ENCODE data around the gene AP1M2. TPM values are rescaled to one million over a fixed set of nuclear protein-coding genes. Genes with fewer than 3 reads are reported as not detected.
"Not testable (repeated sequence)": the region's sequence is repeated elsewhere in the genome, so short reads cannot be mapped to it uniquely, and the experiment has no call there.

Gene AP1M2
- total RNA-seq, 2 donors from 2014 or later = 4.8 TPM; not detected in 1

DNA sequence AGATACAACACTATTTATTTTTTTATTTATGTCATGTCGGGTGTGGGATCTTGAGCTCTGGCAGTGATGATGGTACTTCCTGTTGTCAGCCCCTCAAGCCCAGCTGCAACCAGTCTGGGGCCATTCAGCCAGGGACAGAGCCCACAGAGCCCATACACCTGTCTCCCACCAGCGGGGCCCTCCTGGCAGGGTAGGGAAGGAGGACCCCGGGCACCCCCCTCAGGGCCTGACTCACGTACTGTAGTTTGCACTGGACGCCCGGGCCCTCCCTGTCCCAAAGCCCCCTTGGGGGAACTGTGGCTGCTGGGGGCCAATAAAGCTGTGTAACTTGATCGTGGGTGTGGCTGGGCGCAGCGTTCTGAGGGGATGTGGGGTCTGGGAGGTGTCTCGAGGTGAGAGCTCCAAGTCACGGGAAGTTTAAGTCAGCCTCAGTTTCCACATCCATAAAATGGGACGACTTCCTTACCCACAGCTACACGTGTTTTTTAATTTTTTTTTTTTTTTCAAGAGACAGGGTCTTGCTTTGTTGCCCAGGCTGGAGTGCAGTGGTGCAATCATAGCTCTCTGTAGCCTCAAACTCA is 33.9 kb downstream of the AP1M2 start:
- Histone ChIP-seq H3K27me3 (no peaks in the 10 kb centered on the region), H3K4me3 (no peak overlapping the region), H3K4me1 (no peaks in the 10 kb centered on the region), H3K36me3 (peaks cover 90% of the 10 kb centered on the region), H3K9me3 (no peaks in the 10 kb centered on the region), H3K27ac (no peak overlapping the region)
- DNase-seq (ENCODE audit: low spot score) = no peak
- TF ChIP-seq, protein P1, sequence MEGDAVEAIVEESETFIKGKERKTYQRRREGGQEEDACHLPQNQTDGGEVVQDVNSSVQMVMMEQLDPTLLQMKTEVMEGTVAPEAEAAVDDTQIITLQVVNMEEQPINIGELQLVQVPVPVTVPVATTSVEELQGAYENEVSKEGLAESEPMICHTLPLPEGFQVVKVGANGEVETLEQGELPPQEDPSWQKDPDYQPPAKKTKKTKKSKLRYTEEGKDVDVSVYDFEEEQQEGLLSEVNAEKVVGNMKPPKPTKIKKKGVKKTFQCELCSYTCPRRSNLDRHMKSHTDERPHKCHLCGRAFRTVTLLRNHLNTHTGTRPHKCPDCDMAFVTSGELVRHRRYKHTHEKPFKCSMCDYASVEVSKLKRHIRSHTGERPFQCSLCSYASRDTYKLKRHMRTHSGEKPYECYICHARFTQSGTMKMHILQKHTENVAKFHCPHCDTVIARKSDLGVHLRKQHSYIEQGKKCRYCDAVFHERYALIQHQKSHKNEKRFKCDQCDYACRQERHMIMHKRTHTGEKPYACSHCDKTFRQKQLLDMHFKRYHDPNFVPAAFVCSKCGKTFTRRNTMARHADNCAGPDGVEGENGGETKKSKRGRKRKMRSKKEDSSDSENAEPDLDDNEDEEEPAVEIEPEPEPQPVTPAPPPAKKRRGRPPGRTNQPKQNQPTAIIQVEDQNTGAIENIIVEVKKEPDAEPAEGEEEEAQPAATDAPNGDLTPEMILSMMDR (IDR thresholded peaks at IDR 0.05) = no peak

DNA sequence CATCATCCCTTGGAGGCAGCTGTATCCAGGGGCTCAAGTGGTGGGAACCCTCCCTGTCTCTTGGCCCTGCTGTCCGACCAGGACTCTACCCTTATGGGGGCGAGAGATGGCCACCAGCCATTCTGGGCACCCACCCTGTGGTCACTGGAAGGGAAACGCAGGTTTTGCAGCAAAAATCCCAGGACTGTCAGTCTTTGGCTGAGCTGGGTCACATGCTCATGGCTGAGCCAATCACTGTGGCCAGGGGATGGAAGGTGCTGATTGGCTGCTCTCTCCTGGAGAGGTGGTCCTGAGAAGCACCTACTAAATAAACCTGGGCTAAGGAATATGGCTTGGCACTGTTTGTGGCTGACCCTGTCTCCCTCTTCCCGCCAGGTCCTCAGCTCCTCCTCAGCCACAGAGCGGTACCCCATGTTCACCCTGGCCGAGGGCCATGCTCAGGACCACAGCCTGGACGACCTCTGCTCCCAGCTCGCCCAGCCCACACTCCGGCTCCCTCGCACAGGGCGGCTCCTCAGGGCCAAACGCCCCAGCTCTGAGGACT is 34.5 kb downstream of the AP1M2 start:
- no peak for DNase-seq (ENCODE audit: low spot score)
- Histone ChIP-seq H3K36me3 (peaks cover 85% of the 10 kb centered on the region), H3K9me3 (no peaks in the 10 kb centered on the region), H3K4me1 (no peaks in the 10 kb centered on the region), H3K27ac (no peak overlapping the region), H3K27me3 (no peaks in the 10 kb centered on the region), H3K4me3 (no peak overlapping the region)
- TF ChIP-seq, protein P1 (IDR thresholded peaks at IDR 0.05) = no peak

DNA sequence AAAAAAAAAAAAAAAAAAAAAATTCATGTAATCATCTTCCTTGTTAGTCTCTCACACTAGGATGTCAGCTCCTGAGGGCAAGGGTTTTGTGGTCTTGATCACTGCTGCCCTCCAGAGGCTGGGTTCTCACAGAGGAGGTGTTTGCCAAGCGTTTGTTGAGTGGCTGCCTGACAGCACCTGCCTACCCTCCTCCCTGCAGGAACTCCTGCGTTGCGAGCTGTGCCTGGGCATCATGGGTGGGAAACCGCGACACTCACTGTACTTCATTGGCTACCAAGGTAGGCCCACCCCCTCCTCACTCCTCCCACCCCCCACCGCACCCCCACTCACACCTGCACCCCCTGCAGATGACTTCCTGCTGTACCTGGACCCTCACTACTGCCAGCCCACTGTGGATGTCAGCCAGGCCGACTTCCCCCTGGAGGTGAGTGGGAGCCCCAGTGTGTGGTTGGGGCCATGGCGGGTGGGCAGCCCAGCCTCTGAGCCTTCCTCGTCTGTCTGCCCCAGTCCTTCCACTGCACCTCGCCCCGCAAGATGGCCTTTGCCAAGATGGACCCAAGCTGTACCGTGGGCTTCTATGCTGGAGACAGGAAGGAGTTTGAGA is 35.3 kb downstream of the AP1M2 start:
- Histone ChIP-seq H3K4me3 (no peak overlapping the region), H3K36me3 (peaks cover 83% of the 10 kb centered on the region), H3K9me3 (no peaks in the 10 kb centered on the region), H3K27me3 (no peaks in the 10 kb centered on the region), H3K4me1 (no peaks in the 10 kb centered on the region), H3K27ac (no peak overlapping the region)
- TF ChIP-seq, protein P1 (IDR thresholded peaks at IDR 0.05) = no peak
- DNase-seq (ENCODE audit: low spot score) = no peak

DNA sequence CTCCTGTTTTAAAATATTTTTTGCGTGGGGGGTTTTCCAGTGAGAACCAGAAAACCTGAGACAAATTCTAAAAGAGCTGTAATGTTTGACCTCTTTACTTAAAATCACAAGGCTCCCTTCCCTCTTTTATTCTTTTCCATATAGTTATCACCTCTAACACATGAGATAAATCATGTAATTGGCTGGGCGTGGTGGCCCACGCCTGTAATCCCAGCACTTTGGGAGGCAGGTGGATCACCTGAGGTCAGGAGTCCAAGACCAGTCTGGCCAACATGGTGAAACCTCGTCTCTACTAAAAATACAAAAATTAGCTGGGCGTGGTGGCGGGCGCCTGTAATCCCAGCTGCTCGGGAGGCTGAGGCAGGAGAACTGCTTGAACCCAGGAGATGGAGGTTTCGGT is 36.1 kb downstream of the AP1M2 start:
- H3K27me3 ChIP-seq; DNase-seq (ENCODE audit: low spot score); H3K9me3 ChIP-seq; H3K4me3 ChIP-seq; H3K27ac ChIP-seq; H3K4me1 ChIP-seq: not testable (repeated sequence)
- H3K36me3 ChIP-seq = peaks cover 81% of the 10 kb centered on the region

DNA sequence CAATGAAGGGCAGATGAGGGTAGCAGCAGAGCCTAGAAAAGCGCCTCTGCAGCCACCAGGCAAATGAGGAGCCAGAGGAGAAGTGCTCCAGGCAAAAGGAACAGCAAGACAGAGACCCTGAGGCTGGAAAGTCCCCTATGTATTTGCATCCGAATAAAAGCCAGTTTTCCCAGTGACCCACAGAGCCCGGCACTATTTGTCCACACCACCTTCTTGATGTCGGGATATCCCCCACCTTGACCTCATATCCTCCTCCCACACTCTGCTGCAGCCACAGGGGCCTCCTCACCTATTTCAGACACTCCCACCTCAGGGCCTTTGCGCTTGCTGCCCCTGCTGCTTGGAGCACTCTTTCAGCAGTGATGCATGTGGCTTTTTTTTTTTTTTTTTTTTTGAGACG is 36.8 kb downstream of the AP1M2 start:
- H3K36me3 ChIP-seq = peaks cover 74% of the 10 kb centered on the region
- TF ChIP-seq, protein P1 (IDR thresholded peaks at IDR 0.05) = no peak
- peaks cover 0 to 7% of the 10 kb centered on the region in 2 donors for H3K4me1 ChIP-seq
- no peak overlapping the region for H3K4me3 ChIP-seq
- H3K9me3 ChIP-seq = no peaks in the 10 kb centered on the region
- no peaks in the 10 kb centered on the region for H3K27me3 ChIP-seq
- no peak overlapping the region for H3K27ac ChIP-seq
- no peak for DNase-seq (ENCODE audit: low spot score)

DNA sequence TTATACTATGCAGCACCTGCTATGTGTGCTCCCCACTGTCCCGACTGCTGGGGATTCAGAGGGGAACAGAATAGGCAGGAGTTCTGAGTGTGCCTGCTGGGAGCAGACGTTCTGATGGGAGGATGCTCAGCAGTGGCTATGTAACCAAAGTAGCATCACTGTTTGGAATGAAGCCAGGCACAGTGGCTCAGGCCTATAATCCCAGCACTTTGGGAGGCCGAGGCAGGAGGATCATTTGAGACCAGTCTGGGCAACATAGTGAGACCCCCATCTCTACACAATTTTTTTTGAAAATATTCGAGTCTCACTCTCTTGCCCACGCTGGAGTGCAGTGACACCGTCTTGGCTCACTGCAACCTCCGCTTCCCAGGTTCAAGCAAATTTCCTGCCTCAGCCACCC is 37.4 kb downstream of the AP1M2 start:
- no peak overlapping the region for H3K27ac ChIP-seq
- H3K9me3 ChIP-seq = no peaks in the 10 kb centered on the region
- H3K27me3 ChIP-seq = no peaks in the 10 kb centered on the region
- H3K4me3 ChIP-seq = no peak overlapping the region
- DNase-seq (ENCODE audit: low spot score) = no peak
- TF ChIP-seq, protein P1 (IDR thresholded peaks at IDR 0.05) = no peak
- H3K4me1 ChIP-seq = peaks cover 0 to 13% of the 10 kb centered on the region in 2 donors
- H3K36me3 ChIP-seq = peaks cover 68% of the 10 kb centered on the region

Measured in right atrium auricular region (tissue), 2 donors.